Measurements from ENCODE around the gene KCNJ6. TPM values are rescaled to one million over a fixed set of nuclear protein-coding genes. Genes with fewer than 3 reads are reported as not detected.

Gene KCNJ6
- total RNA-seq, 1 donor from 2014 or later: 2.6 TPM

- peaks cover 25% of the 10 kb centered on the region for H3K27me3 ChIP-seq (ENCODE audit: insufficient read depth, low read length)
- H3K9ac ChIP-seq (ENCODE audit: low read length): no peak overlapping the region
- H3K9me3 Mint-ChIP-seq (ENCODE audit: unreplicated experiment): peaks cover 2% of the 10 kb centered on the region
- peaks cover 4% of the 10 kb centered on the region for H3K27me3 Mint-ChIP-seq (ENCODE audit: low read depth, unreplicated experiment)
- FAIRE-seq (no peak), DNase-seq (ENCODE audit: low read depth) (no peak)
- no peak overlapping the region for H3K27ac ChIP-seq (ENCODE audit: low read depth, low read length)
- H3K4me1 ChIP-seq (ENCODE audit: insufficient read depth, low read length): peaks cover 13% of the 10 kb centered on the region
- H3K9me3 ChIP-seq (ENCODE audit: insufficient read depth, low read depth, low read length): peaks cover 2% of the 10 kb centered on the region
- no peaks in the 10 kb centered on the region for H3K36me3 Mint-ChIP-seq (ENCODE audit: low read depth, unreplicated experiment)
- no peak overlapping the region for H2AFZ ChIP-seq (ENCODE audit: low read depth, low read length)
- no peak overlapping the region for H3K27ac Mint-ChIP-seq (ENCODE audit: unreplicated experiment)
- H3K79me2 ChIP-seq (ENCODE audit: insufficient read depth, low read length): no peaks in the 10 kb centered on the region
- H3K4me3 ChIP-seq (ENCODE audit: insufficient read depth, low read depth, low read length): no peak overlapping the region
- TF ChIP-seq CTCF (IDR thresholded peaks at IDR 0.05; ENCODE audit: insufficient read depth, low read depth, low read length) (no peak), EZH2 (IDR thresholded peaks at IDR 0.05; ENCODE audit: insufficient read depth, low read length) (no peak)
- no peaks in the 10 kb centered on the region for H3K36me3 ChIP-seq (ENCODE audit: insufficient read depth, low read length)
- H3K4me2 ChIP-seq (ENCODE audit: low read length): no peak overlapping the region
- H3K4me3 Mint-ChIP-seq (ENCODE audit: unreplicated experiment): no peak overlapping the region
- H4K20me1 ChIP-seq (ENCODE audit: insufficient read depth, low read length): no peaks in the 10 kb centered on the region
- peaks cover 17% of the 10 kb centered on the region for H3K4me1 Mint-ChIP-seq (ENCODE audit: low read depth, unreplicated experiment)
Observed at GRCh38 chr21:37656899-37657298, 259.4 kb downstream of the KCNJ6 start.

- Histone ChIP-seq H3K9me3 (ENCODE audit: insufficient read depth, low read depth, low read length) (peaks cover 2% of the 10 kb centered on the region), H3K4me3 (ENCODE audit: insufficient read depth, low read depth, low read length) (no peak overlapping the region), H3K4me1 (ENCODE audit: insufficient read depth, low read length) (peaks cover 13% of the 10 kb centered on the region), H3K27ac (ENCODE audit: low read depth, low read length) (no peak overlapping the region), H2AFZ (ENCODE audit: low read depth, low read length) (no peak overlapping the region), H3K27me3 (ENCODE audit: insufficient read depth, low read length) (peaks cover 28% of the 10 kb centered on the region), H3K36me3 (ENCODE audit: insufficient read depth, low read length) (no peaks in the 10 kb centered on the region), H4K20me1 (ENCODE audit: insufficient read depth, low read length) (no peaks in the 10 kb centered on the region), H3K79me2 (ENCODE audit: insufficient read depth, low read length) (no peaks in the 10 kb centered on the region), H3K9ac (ENCODE audit: low read length) (no peak overlapping the region), H3K4me2 (ENCODE audit: low read length) (no peak overlapping the region)
- TF ChIP-seq CTCF (IDR thresholded peaks at IDR 0.05; ENCODE audit: insufficient read depth, low read depth, low read length) (no peak), EZH2 (IDR thresholded peaks at IDR 0.05; ENCODE audit: insufficient read depth, low read length) (no peak)
- no peak overlapping the region for H3K4me3 Mint-ChIP-seq (ENCODE audit: unreplicated experiment)
- no peak overlapping the region for H3K27ac Mint-ChIP-seq (ENCODE audit: unreplicated experiment)
- H3K27me3 Mint-ChIP-seq (ENCODE audit: low read depth, unreplicated experiment): peaks cover 4% of the 10 kb centered on the region
- peaks cover 17% of the 10 kb centered on the region for H3K4me1 Mint-ChIP-seq (ENCODE audit: low read depth, unreplicated experiment)
- FAIRE-seq (no peak), DNase-seq (ENCODE audit: low read depth) (no peak)
- no peaks in the 10 kb centered on the region for H3K36me3 Mint-ChIP-seq (ENCODE audit: low read depth, unreplicated experiment)
- peaks cover 2% of the 10 kb centered on the region for H3K9me3 Mint-ChIP-seq (ENCODE audit: unreplicated experiment)
Observed at GRCh38 chr21:37655611-37656300, 260.5 kb downstream of the KCNJ6 start.

GRCh38 chr21:37654596-37654995 is 261.7 kb downstream of the KCNJ6 start:
- FAIRE-seq (no peak), DNase-seq (ENCODE audit: low read depth) (no peak)
- Mint-ChIP-seq H3K27me3 (ENCODE audit: low read depth, unreplicated experiment) (peaks cover 4% of the 10 kb centered on the region), H3K4me1 (ENCODE audit: low read depth, unreplicated experiment) (peaks cover 17% of the 10 kb centered on the region), H3K36me3 (ENCODE audit: low read depth, unreplicated experiment) (no peaks in the 10 kb centered on the region), H3K27ac (ENCODE audit: unreplicated experiment) (no peak overlapping the region), H3K4me3 (ENCODE audit: unreplicated experiment) (no peak overlapping the region), H3K9me3 (ENCODE audit: unreplicated experiment) (peaks cover 2% of the 10 kb centered on the region)
- Histone ChIP-seq H3K4me2 (ENCODE audit: low read length) (no peak overlapping the region), H3K9me3 (ENCODE audit: insufficient read depth, low read depth, low read length) (no peaks in the 10 kb centered on the region), H4K20me1 (ENCODE audit: insufficient read depth, low read length) (no peaks in the 10 kb centered on the region), H3K79me2 (ENCODE audit: insufficient read depth, low read length) (no peaks in the 10 kb centered on the region), H3K4me3 (ENCODE audit: insufficient read depth, low read depth, low read length) (no peak overlapping the region), H3K36me3 (ENCODE audit: insufficient read depth, low read length) (no peaks in the 10 kb centered on the region), H3K4me1 (ENCODE audit: insufficient read depth, low read length) (peaks cover 13% of the 10 kb centered on the region), H3K27me3 (ENCODE audit: insufficient read depth, low read length) (peaks cover 28% of the 10 kb centered on the region), H3K27ac (ENCODE audit: low read depth, low read length) (no peak overlapping the region), H3K9ac (ENCODE audit: low read length) (no peak overlapping the region), H2AFZ (ENCODE audit: low read depth, low read length) (no peak overlapping the region)
- TF ChIP-seq EZH2 (IDR thresholded peaks at IDR 0.05; ENCODE audit: insufficient read depth, low read length): no peak
- no peak for TF ChIP-seq CTCF (IDR thresholded peaks at IDR 0.05; ENCODE audit: insufficient read depth, low read depth, low read length)

Data from astrocyte (in vitro differentiated cells and primary cell).